GM18507 (cell line): Measurements from ENCODE around the gene WIF1.
A peak's percentile ranks its signal among the peaks of the same experiment; 100 is the strongest.

Experiments used
- DNase-seq: peaks from one replicate; pipeline ENCODE4 v3.0.0; 2011; ENCODE audit warnings: low read depth; ENCODE audit not compliant: insufficient read length; ENCODE audit errors: extremely low spot score
- FAIRE-seq: peaks from 2 replicates; lab custom pipeline; 2011; peaks lifted over from hg19 to GRCh38; lab: Jason Lieb, UNC

Gene WIF1

GRCh38 chr12:65121049-65121955 lies at the start of gene WIF1:
TSS of gene WIF1 (minus strand) at chr12:65121305. CDS start at chr12:65121191, 114 bp downstream.
- no peak for DNase-seq
- FAIRE-seq: no peak

- DNase-seq (no peak), FAIRE-seq (peak; percentile 83)
These were observed 49.2 kb upstream of the WIF1 start for GRCh38 chr12:65170209-65170881.

GRCh38 chr12:65169320-65170208 lies 48.5 kb upstream of the WIF1 start, which contains the start of gene LEMD3:
TSS of gene LEMD3 (plus strand) at chr12:65169583. CDS start at chr12:65169597, 14 bp downstream.
- peak; percentile 97 for FAIRE-seq

GRCh38 chr12:65168681-65169319 lies 47.7 kb upstream of the WIF1 start:
- FAIRE-seq (no peak), DNase-seq (no peak)

More at GRCh38 chr12:65169320-65170208, 48.5 kb upstream of the WIF1 start, which contains the start of gene LEMD3:
- DNase-seq: peak; percentile 93

GRCh38 chr12:65164774-65165173 lies 43.7 kb upstream of the WIF1 start:
- FAIRE-seq: no peak
- no peak for DNase-seq

- FAIRE-seq (no peak), DNase-seq (no peak)
These were observed 43.1 kb upstream of the WIF1 start for GRCh38 chr12:65164244-65164643.

- no peak for FAIRE-seq
These were observed 41.5 kb upstream of the WIF1 start for GRCh38 chr12:65162609-65163008.

GRCh38 chr12:65157091-65157490 lies 36.0 kb upstream of the WIF1 start:
- FAIRE-seq (no peak), DNase-seq (no peak)

More at GRCh38 chr12:65162609-65163008, 41.5 kb upstream of the WIF1 start:
- DNase-seq: no peak

GRCh38 chr12:65156366-65156841 lies 35.3 kb upstream of the WIF1 start:
- DNase-seq: no peak
- FAIRE-seq: peak; percentile 87

- peak; percentile 62 for FAIRE-seq
These were observed 34.7 kb upstream of the WIF1 start for GRCh38 chr12:65155784-65156183.

GRCh38 chr12:65152596-65152995 lies 31.5 kb upstream of the WIF1 start:
- DNase-seq: no peak

More at GRCh38 chr12:65155784-65156183, 34.7 kb upstream of the WIF1 start:
- DNase-seq: no peak

GRCh38 chr12:65152012-65152411 lies 30.9 kb upstream of the WIF1 start:
- no peak for FAIRE-seq
- DNase-seq: no peak

More at GRCh38 chr12:65152596-65152995, 31.5 kb upstream of the WIF1 start:
- FAIRE-seq: no peak

- FAIRE-seq (no peak), DNase-seq (no peak)
These were observed 26.3 kb upstream of the WIF1 start for GRCh38 chr12:65147312-65147905.

- FAIRE-seq (no peak), DNase-seq (no peak)
These were observed 19.6 kb upstream of the WIF1 start for GRCh38 chr12:65140738-65141137.

GRCh38 chr12:65139389-65139788 lies 18.3 kb upstream of the WIF1 start:
- FAIRE-seq: no peak

GRCh38 chr12:65133879-65134278 lies 12.8 kb upstream of the WIF1 start:
- DNase-seq (no peak), FAIRE-seq (no peak)

More at GRCh38 chr12:65139389-65139788, 18.3 kb upstream of the WIF1 start:
- DNase-seq: no peak

- FAIRE-seq (no peak), DNase-seq (no peak)
These were observed 5.4 kb upstream of the WIF1 start for GRCh38 chr12:65126482-65126881.

- no peak for DNase-seq
- FAIRE-seq: no peak
These were observed 4.9 kb upstream of the WIF1 start for GRCh38 chr12:65125975-65126374.
